NCI-H345 (cell line): ENCODE measurements around the gene LRRC37A2.
"Not testable (repeated sequence)": the region's sequence is repeated elsewhere in the genome, so short reads cannot be mapped to it uniquely, and the experiment has no call there.

Source experiments
- DNase-seq: peaks from one replicate; lab custom pipeline; 2025; lab: John Stamatoyannopoulos, UW

LRRC37A2 gene

DNA sequence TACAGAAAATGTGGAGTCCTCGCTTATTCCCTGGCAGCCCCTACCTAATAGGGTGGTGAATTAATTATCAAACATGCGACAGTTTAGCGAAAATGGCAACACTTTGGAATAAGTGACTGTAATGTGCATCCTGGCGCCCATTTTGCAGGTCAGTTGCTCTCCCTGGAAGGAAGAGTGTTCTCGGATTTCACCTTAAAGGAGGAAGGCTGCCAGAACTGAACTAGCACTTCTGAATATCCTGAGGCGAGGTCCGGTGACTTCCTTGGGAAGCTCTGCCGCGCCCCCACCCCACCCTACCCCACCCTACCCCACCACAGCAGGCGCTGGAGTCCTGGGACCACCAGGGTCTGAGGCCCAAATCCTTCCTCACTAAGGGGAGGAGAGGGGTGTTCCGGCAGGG, at the start of gene LRRC37A2:
Gene LRRC37A2 (plus strand): TSS at position 301 of the 400 bp plus-strand sequence. CDS start 245 bp downstream, outside the sequence.
- DNase-seq = not testable (repeated sequence)

DNA sequence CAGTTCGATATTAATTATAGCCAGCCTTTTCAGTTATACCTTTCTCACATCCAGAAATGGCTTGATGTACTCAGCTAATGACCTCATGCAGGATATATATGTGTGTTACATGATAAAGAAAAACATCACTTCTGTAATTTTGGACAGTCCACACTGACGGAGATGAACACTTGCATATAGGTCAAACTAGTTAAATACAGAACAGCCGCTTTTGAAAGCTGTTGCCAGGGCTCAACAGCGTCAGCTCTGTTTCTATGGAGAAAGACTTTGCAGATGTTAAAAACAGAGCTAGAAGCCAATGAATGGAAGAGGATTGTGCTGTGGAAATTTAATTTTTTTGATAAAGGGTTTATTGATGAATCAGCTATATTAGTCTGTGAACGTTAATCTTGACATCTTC, 44.6 kb upstream of the LRRC37A2 start:
- not testable (repeated sequence) for DNase-seq

DNA sequence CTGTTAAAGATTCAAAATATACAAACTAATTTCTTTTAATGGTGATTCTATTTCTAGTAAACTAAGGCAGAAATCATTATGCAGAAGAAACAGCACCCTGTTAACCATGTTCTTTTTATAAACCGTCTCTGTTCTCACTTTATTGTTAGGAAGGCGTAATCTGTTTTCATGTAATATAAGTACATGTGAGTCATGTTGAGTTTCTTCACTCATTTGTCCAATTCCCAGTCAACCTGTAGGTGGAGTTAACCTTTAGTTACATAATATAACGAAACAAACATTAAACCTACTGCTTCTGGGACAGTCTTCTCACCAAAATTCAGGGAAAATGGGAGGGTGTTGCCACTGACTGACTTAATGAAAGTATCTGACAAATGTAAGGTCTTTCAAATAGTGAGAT, 37.8 kb upstream of the LRRC37A2 start:
- not testable (repeated sequence) for DNase-seq

DNA sequence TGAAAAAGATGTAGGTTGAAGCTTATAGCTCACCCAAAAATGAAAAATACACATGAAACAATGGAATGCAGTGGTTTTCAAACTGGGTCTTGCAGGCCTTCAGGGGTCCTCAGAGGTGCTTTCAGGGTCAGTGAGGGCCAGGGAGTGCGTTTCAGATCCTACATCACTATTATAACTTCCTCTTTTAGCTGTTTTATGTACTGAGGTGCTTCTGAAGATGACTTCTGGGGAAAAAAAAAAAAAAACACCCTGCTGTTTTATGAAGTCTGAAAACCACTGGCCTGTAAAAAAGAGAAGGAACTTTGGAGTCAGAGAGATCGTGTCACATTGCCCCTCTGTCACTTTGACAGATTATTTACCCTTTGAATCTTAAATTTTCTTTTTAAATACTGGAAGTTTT, 36.7 kb upstream of the LRRC37A2 start:
- not testable (repeated sequence) for DNase-seq

DNA sequence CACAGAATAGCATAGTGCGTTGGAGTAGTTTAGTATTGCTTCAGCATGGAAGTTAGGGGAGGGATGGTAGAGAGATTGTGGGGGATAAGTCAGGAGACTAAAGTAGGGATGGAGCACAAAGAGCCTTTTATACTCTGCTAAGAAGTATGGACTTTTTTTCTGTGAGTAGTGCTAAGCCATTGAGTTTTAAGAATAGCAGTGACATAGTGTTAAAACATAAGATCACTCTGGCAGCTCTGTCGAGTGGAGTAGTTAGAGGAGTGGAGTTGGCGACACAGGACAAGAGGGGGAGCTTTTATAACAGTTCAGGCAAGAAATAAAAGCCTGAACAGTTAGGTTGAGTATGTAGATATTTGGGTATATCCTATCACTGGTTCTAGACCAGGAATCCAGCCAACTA, 33.4 kb upstream of the LRRC37A2 start:
- DNase-seq = not testable (repeated sequence)

DNA sequence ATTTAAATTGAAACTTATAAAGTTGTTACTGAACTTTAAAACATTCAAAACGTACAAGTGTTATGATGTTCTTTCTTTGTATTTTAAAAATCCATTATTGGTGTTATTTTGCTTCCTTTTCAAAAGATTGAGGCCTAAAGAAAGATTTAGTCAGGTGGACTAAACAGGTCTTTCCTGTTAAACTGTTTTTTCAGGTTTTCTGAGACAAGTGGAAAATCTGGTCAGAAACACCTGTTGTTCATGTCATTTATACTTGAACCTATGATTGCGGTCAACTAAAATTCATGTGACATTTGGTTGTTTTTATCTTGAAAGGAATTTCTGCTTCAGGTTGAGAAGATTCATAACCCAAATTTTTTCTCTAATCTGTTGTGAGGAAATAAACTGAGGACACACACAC, 31.0 kb upstream of the LRRC37A2 start:
- DNase-seq = not testable (repeated sequence)

DNA sequence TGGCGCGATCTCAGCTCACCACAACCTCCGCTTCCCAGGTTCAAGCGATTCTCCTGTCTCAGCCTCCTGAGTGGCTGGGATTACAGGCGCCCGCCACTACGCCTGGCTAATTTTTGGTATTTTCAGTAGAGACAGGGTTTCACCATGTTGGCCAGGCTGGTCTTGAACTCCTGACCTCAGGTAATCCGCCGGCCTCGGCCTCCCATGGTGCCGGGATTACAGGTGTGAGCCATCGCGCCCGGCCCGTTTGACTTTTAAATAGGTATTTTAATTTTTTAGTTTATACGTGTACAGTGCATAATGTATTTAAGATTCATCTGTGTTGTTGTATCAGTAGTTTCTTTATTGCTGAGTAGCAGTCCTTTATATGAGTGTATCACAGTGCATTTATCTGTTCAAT, 20.2 kb upstream of the LRRC37A2 start:
- DNase-seq = not testable (repeated sequence)

DNA sequence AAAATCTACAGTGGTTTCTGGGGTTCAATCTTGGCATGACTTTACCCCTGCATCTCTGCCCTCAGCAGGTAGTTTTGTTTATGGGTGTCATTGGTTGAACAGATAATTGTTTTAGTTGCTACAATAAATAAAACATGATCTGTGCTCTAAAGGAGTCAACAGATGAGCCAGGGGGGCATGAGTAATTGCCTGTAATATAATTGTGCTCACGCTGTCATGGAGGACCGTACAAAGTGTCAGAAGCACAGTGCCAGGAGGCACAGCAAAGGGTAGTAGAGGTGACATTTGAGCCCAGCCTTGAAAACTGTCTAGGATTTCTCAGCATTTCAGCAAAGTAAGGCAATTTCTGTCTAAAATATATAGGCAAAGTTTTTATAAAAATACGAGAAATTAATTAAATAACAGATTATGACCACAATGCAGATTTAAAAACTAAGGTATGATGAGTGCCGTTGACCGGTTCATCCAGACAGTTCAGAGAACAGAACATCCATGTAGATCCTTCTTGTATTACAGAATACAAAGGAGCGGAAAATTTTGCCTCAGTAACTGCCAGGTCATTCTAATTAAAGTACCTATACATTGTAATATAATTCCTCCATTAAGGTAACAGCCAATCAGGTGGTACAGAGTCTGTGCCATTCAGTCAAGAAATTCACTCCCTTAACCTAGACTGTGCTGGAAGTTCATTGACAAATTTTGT, 12.7 kb upstream of the LRRC37A2 start:
- not testable (repeated sequence) for DNase-seq

DNA sequence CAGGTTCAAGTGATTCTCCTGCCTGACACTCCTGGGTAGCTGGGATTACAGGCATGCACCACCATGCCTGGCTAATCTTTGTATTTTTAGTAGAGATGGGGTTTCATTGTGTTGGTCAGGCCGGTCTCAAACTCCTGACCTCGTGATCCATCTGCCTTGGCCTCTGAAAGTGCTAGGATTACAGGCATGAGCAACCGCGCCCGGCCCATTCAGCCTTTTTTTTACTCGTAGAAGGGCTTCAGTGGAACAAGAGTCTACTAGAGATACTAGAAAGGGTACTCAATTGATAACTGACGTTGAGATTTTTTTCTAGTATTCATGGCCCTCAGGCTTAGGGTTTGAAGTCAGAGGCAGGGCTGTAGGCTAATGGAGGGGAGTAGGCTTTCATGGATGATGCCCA, 6.4 kb upstream of the LRRC37A2 start:
- not testable (repeated sequence) for DNase-seq

DNA sequence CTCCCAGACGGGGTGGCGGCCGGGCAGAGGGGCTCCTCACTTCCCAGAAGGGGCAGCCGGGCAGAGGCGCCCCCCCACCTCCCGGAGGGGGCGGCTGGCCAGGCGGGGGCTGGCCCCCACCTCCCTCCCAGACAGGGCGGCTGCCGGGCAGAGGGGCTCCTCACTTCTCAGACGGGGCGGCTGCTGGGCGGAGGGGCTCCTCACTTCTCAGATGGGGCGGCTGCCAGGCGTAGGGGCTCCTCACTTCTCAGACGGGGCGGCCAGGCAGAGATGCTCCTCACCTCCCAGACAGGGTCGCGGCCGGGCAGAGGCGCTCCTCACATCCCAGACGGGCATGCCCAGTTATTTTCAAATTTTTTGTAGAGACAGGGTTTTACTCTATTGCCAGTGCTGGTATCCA, 22.4 kb downstream of the LRRC37A2 start:
- DNase-seq = not testable (repeated sequence)

DNA sequence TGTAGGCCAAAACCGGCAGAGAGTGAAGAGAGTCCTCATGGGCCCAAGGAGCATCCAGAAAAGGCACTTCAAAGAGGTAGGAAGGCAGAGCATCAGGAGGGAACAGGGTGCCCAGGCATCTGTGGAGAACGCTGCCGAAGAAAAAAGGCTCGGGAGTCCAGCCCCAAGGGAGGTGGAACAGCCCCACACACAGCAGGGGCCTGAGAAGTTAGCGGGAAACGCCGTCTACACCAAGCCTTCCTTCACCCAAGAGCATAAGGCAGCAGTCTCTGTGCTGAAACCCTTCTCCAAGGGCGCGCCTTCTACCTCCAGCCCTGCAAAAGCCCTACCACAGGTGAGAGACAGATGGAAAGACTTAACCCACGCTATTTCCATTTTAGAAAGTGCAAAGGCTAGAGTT, 36.3 kb downstream of the LRRC37A2 start:
- DNase-seq = not testable (repeated sequence)

DNA sequence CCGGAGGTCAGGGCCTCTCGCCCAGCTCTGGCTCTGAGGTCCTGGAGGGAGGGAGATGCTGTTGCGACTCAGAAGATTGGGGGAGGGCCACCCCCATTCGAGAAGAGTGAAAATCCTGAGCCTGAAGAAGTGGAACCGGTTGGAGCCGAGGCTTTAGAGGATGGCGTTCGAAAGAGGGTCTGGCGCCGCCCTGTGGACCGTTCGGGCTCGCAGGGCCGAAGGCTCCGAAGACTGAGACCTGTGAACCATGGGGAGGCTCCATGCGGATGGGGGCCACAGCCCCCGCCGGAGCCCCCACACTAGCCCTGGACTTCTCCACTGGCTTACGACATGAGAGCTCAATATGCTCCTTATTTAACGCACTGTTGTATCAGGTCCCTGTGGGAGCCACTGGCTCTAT, 46.9 kb downstream of the LRRC37A2 start:
- not testable (repeated sequence) for DNase-seq

DNA sequence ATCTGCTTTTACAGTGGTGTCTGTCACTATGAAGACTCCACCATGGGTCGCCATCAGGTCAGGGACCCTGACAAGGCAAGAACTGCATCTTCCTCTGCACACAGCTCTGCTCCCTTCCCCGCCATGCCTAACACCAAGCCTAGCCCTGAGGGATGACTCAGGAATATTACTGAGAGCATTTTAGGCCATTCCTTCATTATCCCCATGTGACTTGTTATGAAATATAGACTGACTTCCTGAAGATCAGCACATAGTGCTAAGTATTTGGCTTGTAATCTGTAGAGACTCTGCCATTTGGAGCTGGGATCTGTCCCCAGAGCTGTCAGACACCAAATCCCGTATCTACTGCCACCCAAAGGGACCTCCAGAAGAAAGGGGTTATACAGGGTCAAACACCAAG, 47.8 kb downstream of the LRRC37A2 start:
- not testable (repeated sequence) for DNase-seq

DNA sequence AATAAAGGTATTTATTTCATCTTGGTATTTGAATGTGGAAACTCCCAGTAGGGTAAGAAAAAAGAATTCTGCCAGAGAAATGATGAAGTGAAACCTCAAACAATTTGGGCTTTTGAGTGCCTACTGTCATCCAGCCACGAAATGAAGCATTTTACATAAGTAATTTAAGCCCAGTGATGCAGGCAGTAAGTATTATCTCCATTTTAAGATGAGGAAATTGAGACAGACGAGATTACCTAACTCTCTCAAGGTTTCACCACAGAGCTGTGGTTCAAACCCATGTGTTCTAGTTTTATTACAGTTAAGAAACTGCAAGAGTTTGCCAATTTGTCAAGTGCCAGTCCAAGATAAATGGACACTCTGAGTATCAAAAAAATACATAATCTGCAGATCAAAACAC, 54.0 kb downstream of the LRRC37A2 start:
- DNase-seq = not testable (repeated sequence)

DNA sequence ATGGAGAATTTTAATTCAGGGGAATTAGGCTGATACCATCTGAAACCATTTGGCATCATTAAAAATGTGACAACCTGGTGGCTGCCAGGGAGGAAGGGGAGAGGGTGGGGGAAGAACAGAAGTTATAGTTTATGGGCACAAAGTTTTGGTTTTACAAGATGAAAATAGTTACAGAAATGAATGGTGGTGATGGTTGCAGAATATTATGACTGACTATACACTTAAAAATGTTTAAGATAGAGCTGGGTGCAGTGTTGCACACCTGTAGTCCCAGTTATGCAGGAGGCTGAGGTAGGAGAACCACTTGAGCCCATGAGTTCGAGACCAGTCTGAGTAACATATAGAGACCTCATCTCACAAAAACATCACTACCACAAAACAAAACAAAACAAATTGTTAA, 54.7 kb downstream of the LRRC37A2 start:
- DNase-seq = not testable (repeated sequence)

DNA sequence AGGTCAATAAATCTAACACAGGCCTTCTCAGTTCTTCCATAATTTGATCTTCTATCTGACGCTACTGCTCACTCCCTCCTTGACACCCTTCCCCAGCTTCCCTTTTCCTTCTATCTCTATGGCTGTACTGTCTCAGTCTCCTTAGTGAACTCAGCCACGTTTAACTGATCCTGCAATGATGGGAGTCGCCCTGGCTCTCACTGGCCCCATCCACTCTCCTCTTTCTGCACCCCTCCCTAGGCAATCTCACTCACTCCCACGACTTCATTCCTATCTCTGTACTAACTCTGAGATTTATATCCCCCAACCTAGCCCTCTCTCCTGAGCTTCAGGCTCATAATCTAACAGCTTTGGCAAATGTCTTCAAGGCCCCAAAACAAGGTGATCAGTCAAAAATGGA, 59.5 kb downstream of the LRRC37A2 start:
- DNase-seq = not testable (repeated sequence)

DNA sequence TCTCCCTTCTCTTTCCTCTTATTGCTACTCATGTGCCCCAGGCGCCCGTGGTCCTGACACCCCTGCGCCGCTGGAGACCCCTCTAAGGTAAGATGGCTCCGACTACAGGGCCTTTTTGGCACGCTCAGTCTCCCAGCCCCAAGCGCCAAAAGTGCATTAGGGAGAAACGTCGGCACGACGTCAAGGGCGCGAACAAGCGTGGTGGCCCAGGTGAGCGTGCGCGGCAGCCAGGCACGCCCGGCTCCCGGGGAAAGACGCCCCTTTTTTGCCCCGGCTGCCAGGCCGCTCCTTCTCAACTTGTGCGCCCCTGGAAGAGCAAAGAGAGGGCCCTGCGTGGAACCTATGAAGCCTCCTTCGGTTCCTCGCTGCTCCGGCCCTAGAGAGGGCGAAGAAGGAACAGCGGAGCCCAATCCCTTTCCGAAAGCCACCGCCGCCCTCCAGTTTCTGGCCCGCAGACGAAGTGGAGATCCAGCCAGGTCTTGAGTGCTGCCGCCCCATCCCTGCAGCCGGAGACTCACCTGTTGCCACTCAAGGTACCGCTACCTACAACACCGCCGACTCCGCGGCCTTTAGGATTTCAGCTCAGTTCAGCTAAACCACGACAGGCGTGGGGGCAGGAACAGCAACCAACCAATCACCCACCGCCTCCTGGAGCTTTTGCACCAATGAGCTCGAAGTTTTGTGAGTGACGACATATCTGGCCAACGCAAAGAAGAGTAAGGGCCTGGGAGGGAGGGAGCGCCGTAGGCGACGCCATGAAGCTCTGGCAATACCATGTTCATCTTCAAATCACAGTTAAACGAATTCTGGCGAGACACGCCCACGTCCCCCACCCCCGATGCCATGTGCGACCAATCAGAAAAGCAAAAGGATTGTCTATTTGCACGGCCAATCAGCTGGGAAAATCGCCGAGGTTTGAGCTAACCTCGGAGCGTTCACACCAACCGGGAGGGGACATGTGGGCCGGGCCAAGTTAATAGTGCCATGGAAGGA, 67.1 kb downstream of the LRRC37A2 start, which contains the start of gene ARL17A:
Gene ARL17A (minus strand): TSS at position 609 of the 993 bp plus-strand sequence. CDS start 3,369 bp downstream, outside the sequence.
- DNase-seq = not testable (repeated sequence)

DNA sequence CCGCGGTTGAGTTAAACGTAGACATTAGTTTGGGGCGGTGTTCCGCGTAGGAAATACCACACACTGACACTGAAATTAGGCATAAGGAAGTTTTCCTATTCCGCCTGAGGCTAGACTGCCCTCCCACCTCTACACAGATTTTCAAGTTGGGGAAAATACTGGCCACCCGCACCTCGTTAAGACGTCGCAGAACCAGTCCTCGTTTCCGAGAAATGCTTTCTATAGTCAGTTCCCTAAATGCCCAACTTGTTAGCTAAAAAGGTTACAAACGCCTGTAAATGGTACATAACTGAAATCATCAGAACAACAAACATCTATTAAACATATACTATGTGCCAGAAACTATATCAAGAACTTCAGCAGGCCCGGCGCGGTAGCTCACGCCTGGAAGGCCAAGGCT, 67.8 kb downstream of the LRRC37A2 start:
- not testable (repeated sequence) for DNase-seq

DNA sequence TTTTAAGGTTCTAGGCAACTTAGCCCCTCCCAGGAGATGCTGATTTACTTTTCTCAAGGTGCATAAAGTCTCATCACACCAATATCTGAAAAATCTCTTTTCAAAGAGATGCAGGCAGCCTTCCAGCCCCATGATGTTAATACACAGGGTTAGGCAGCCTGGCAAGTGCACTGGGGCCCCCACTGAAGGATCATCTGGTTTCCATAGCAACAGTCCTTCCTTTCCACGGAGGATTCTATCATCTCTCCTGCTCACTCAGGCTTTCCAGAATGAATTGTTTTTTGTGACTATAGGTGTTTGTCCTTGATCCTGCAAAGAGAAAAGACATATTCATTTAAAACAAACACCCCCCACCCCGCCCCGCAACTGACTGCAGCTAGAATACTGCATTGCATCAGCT, 73.2 kb downstream of the LRRC37A2 start:
- DNase-seq = not testable (repeated sequence)

DNA sequence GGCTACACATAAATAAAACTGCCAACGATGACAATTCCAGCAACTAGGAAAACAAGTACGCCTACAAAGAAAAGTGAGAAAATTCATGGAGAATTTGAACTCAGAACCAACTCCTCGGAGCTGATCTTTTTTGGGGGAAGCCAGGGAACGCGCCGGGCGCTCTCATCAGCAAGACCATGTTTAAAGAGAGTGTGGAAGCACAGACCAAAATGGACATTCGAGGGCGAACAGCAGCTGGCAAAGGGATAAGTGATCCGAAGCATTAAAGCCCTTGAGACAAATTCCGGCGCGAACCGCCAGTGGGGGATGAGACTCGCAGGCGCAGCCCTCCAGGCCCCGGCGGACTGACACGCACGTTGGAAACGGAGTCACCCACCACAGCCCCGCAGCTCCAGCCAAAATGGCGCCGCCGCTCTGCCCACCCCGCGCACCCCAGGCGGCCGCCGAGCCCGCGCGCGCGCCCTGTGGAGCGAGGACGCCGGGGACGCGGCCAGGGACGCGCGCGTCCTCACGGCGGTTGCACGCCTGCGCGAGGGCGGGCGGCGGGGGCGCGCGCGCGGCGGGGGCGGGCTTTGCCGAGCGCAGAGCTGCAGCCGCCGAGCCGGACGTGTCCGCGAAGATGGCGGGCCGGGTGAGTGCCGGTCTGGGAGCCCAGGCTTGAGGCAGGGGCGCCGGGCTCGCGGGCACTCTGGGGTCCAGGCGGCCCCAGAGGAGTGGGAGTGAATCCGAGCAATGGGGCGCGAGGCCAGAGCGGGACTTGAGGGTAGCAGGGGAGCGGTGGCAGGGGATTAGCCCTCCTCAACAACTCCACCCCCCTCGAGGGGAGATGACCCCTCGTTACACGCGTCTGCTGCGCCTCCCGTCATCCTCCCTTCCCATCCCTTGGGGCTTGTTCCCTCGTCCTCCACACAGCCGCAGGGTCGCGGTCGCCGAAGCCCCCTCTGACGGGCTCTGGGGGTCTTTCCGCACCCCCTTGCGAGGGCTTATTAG, 78.2 kb downstream of the LRRC37A2 start, which contains the start of gene NSF:
Gene NSF (plus strand): TSS at position 513 of the 990 bp plus-strand sequence. CDS start 107 bp downstream, at position 620.
- not testable (repeated sequence) for DNase-seq

DNA sequence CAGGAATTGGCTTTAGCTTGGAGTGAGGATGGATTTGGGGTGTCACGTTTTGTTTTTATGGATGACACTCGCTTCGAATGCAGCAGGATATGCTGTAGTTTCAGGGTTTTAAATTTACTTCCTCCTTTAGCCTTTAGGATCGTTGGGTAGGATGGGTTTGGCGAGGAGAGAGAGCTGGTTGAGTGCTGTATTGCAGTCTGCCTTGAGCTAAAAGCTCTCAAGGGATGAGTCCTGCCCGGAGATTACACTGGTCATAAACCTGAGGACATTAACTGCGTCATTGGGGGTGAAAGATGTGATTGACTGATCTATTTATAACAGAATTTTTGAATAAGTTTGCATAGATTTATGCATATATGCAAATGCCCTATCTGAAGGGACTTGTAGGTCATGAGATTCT, 79.1 kb downstream of the LRRC37A2 start:
- DNase-seq = not testable (repeated sequence)
